GM23338 (cell line): ENCODE results near the gene LCP1. TPM values are rescaled to one million over a fixed set of nuclear protein-coding genes. Genes with fewer than 3 reads are reported as not detected.
A peak's percentile ranks its signal among the peaks of the same experiment; 100 is the strongest.

Experiments
- ATAC-seq: fragments of 200-7000 bp; cut with Tn5 transposase; 3 replicates; pipeline ENCODE4 v1.9.1; 2020
- DNase-seq: peaks from one replicate; pipeline ENCODE4 v3.0.0-alpha.2; 2015; ENCODE audit warnings: low spot score
- H2AFZ ChIP-seq: fragments of 200-600 bp; sonication (generic); 2 replicates; pipeline ENCODE4 v1.8.0; 2016; ENCODE audit warnings: antibody characterized with exemption, mild to moderate bottlenecking, moderate library complexity
- H3F3A ChIP-seq: fragments of 200-600 bp; sonication (generic); replicated peaks from 2 replicates; pipeline ENCODE4 v1.8.0; 2017; ENCODE audit warnings: antibody characterized with exemption, mixed run types, low read depth
- H3K27ac ChIP-seq: fragments of 200-600 bp; sonication (generic); 2 replicates; pipeline ENCODE4 v1.6.1; 2016; ENCODE audit warnings: low read depth
- H3K27me3 ChIP-seq: fragments of 200-600 bp; sonication (generic); 2 replicates; pipeline ENCODE4 v1.8.0; 2016; ENCODE audit warnings: mild to moderate bottlenecking, mixed run types, moderate library complexity; ENCODE audit not compliant: insufficient read depth
- H3K36me3 ChIP-seq: fragments of 200-600 bp; sonication (generic); 2 replicates; pipeline ENCODE4 v1.8.0; 2016; ENCODE audit warnings: mild to moderate bottlenecking; ENCODE audit not compliant: insufficient read depth
- H3K4me1 ChIP-seq: fragments of 200-600 bp; sonication (generic); 2 replicates; pipeline ENCODE4 v1.8.0; 2016; ENCODE audit warnings: mild to moderate bottlenecking, moderate library complexity; ENCODE audit not compliant: insufficient read depth
- H3K4me2 ChIP-seq: fragments of 200-600 bp; sonication (generic); 2 replicates; pipeline ENCODE4 v1.7.1; 2017; ENCODE audit warnings: mixed run types
- H3K4me3 ChIP-seq: fragments of 200-600 bp; sonication (generic); 2 replicates; pipeline ENCODE4 v1.6.1; 2016; ENCODE audit warnings: mixed run types
- H3K79me2 ChIP-seq: fragments of 200-600 bp; sonication (generic); replicated peaks from 2 replicates; pipeline ENCODE4 v1.8.0; 2017; ENCODE audit warnings: mild to moderate bottlenecking; ENCODE audit not compliant: insufficient read depth
- H3K9me2 ChIP-seq: fragments of 200-600 bp; sonication (generic); 2 replicates; pipeline ENCODE4 v1.8.0; 2017; ENCODE audit not compliant: insufficient read depth
- H4K20me1 ChIP-seq: fragments of 200-600 bp; sonication (generic); replicated peaks from 2 replicates; pipeline ENCODE4 v1.8.0; 2017; ENCODE audit warnings: mild to moderate bottlenecking; ENCODE audit not compliant: insufficient read depth
- H3K27ac Mint-ChIP-seq: 2 replicates; pipeline ENCODE4 v1.8.0; 2020; ENCODE audit warnings: inconsistent platforms, mild to moderate bottlenecking, moderate library complexity, mixed read lengths
- H3K27me3 Mint-ChIP-seq: 3 replicates; pipeline ENCODE4 v1.8.0; 2022; ENCODE audit warnings: low read depth, mild to moderate bottlenecking, moderate library complexity, mixed read lengths, inconsistent platforms; ENCODE audit not compliant: insufficient read depth, poor library complexity
- H3K36me3 Mint-ChIP-seq: 3 replicates; pipeline ENCODE4 v1.8.0; 2021; ENCODE audit warnings: low read depth, mild to moderate bottlenecking, inconsistent platforms, moderate library complexity, mixed read lengths
- H3K4me1 Mint-ChIP-seq: 3 replicates; pipeline ENCODE4 v1.8.0; 2020; ENCODE audit warnings: mild to moderate bottlenecking, inconsistent platforms, mixed read lengths
- H3K4me3 Mint-ChIP-seq: 3 replicates; pipeline ENCODE4 v1.8.0; 2021; ENCODE audit warnings: moderate library complexity, mild to moderate bottlenecking, inconsistent platforms, mixed read lengths
- H3K9me3 Mint-ChIP-seq: 3 replicates; pipeline ENCODE4 v1.8.0; 2020; ENCODE audit warnings: moderate library complexity, mild to moderate bottlenecking, inconsistent platforms, mixed read lengths
- CREB1 ChIP-seq: fragments of 250-450 bp; sonication (Bioruptor Pico); IDR thresholded peaks from 2 replicates; pipeline ENCODE4 v1.5.0; 2020; ENCODE audit warnings: low read depth, mild to moderate bottlenecking, moderate library complexity
- CTCF ChIP-seq, 2 experiments: fragments of 200-600 bp in 1 of 2; sonication (generic) in 1 of 2; conservative IDR thresholded peaks; 2 replicates each; pipeline versions ENCODE4 v1.5.1 to v1.6.1; 2016 to 2017; ENCODE audit warnings: antibody characterized with exemption in 2 of 2, low read depth in 2 of 2, mild to moderate bottlenecking in 2 of 2, moderate library complexity in 1 of 2
- EZH2 ChIP-seq: fragments of 200-600 bp; sonication (generic); IDR thresholded peaks from one replicate; pipeline ENCODE4 v1.8.0; 2017; ENCODE audit warnings: antibody characterized with exemption, mild to moderate bottlenecking, low read depth; ENCODE audit not compliant: unreplicated experiment
- EZH2phosphoT487 ChIP-seq: fragments of 200-600 bp; sonication (generic); IDR thresholded peaks from one replicate; pipeline ENCODE4 v1.8.1; 2018; ENCODE audit warnings: antibody characterized with exemption; ENCODE audit not compliant: unreplicated experiment
- JUNB ChIP-seq: IDR thresholded peaks from one replicate; pipeline ENCODE4 v1.6.1; 2016; ENCODE audit warnings: antibody characterized with exemption; ENCODE audit not compliant: unreplicated experiment
- POLR2AphosphoS5 ChIP-seq: IDR thresholded peaks from 2 replicates; pipeline ENCODE4 v1.6.1; 2016; ENCODE audit warnings: antibody characterized with exemption, low read depth
- REST ChIP-seq: IDR thresholded peaks from one replicate; pipeline ENCODE4 v1.6.1; 2018; ENCODE audit warnings: antibody characterized with exemption; ENCODE audit not compliant: unreplicated experiment
- STAT1 ChIP-seq: IDR thresholded peaks from one replicate; pipeline ENCODE4 v1.6.1; 2016; ENCODE audit warnings: antibody characterized with exemption; ENCODE audit not compliant: unreplicated experiment
- ZNF114 ChIP-seq: fragments of 250-450 bp; sonication (Bioruptor Pico); IDR thresholded peaks from 2 replicates; pipeline ENCODE4 v1.5.0; 2020; ENCODE audit warnings: mild to moderate bottlenecking, moderate library complexity
- ZNF331 ChIP-seq: fragments of 250-450 bp; sonication (Bioruptor Pico); IDR thresholded peaks from 2 replicates; pipeline ENCODE4 v1.5.0; 2020; ENCODE audit warnings: low read depth, mild to moderate bottlenecking, moderate library complexity
- ZNF462 ChIP-seq: fragments of 250-450 bp; sonication (Bioruptor Pico); IDR thresholded peaks from 2 replicates; pipeline ENCODE4 v1.5.0; 2020; ENCODE audit warnings: mild to moderate bottlenecking, moderate library complexity
- polyA plus RNA-seq: library from polyadenylated mRNA; unstranded; fragments of >200 nt; fragmentation: Nextera tagmentation; extraction: Ambion mirVana; gene quantifications from 2 replicates; pipeline ENCODE4 v1.2.1, GENCODE V29; 2016
- total RNA-seq: library from RNA; depleted of rRNA; stranded (reverse); fragments of >200 nt; shearing (Covaris generic); gene quantifications from 2 replicates; pipeline ENCODE4 v1.2.3, GENCODE V29; 2014
- TF ChIP-seq, protein P1 (sequence below): IDR thresholded peaks from 2 replicates; pipeline ENCODE4 v1.6.1; 2016; ENCODE audit warnings: antibody characterized with exemption

LCP1 gene
- total and polyA plus RNA-seq, 2 experiments from 2014 or later = 1.9 to 3.4 TPM

- TF ChIP-seq EZH2 (no peak), CTCF (conservative IDR thresholded peaks at IDR 0.05; ENCODE audit: low read depth in 2 of 2) (no peak), REST (no peak), ZNF331 (CRISPR knock-in tag) (no peak), EZH2phosphoT487 (no peak), JUNB (no peak), POLR2AphosphoS5 (no peak), CREB1 (CRISPR knock-in tag) (no peak), ZNF114 (no peak), STAT1 (no peak)
- TF ChIP-seq, protein P1, sequence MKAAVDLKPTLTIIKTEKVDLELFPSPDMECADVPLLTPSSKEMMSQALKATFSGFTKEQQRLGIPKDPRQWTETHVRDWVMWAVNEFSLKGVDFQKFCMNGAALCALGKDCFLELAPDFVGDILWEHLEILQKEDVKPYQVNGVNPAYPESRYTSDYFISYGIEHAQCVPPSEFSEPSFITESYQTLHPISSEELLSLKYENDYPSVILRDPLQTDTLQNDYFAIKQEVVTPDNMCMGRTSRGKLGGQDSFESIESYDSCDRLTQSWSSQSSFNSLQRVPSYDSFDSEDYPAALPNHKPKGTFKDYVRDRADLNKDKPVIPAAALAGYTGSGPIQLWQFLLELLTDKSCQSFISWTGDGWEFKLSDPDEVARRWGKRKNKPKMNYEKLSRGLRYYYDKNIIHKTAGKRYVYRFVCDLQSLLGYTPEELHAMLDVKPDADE = no peak
Observed at GRCh38 chr13:46102255-46102605, 79.7 kb downstream of the LCP1 start (continued).

DNA sequence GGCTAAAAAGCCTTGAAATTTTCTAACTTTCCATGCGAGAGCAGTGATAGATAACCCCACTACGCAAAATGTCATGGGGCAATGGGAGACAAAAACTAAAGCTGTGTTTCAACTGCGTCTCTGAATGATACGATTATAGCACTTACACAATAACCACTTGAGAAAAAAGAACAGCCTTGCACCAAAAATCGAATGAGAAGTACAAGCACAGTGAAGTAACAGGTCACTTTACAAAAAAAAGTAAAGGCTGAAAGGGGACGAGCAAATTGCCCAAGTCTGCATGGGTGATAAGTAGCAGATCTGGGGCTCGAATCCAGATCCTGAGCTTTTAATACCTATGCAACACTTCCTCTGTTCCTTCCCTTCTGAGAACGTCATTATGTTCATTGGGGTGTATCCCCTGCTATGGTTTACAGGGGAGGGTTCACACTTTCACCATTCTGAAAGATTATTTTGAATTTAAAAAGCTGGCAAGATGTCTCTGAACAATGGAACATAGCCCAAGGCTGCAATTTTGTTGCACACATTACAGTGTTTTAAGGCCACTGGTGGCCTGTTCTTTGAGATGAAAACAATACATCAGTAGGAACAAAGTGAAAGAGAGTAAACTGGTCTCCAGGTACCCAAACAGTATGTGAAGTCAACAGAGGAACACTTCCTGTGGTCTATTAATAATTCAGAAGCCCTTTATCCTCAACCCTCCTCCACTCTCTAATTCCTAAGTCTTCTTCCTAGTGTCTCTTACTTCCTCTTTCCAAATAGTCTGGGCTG lies 80.3 kb downstream of the LCP1 start:
- Histone ChIP-seq H3K4me1 (no peaks in the 10 kb centered on the region), H3K27ac (no peak overlapping the region), H3K79me2 (no peaks in the 10 kb centered on the region), H3K4me3 (no peak overlapping the region), H3K4me2 (no peak overlapping the region), H3K27me3 (no peaks in the 10 kb centered on the region), H3K9me2 (0 out of 2 replicates have a peak, but pooled peaks cover 3% of the 10 kb centered on the region), H3K36me3 (no peaks in the 10 kb centered on the region), H3F3A (no peaks in the 10 kb centered on the region), H2AFZ (peak overlapping the region; percentile 87; the same call in 1 of the 2 replicates), H4K20me1 (no peaks in the 10 kb centered on the region)
- Mint-ChIP-seq H3K4me3 (no peak overlapping the region), H3K4me1 (peaks cover 7% of the 10 kb centered on the region; the same call in 2 of the 3 replicates), H3K9me3 (no peaks in the 10 kb centered on the region), H3K27ac (no peak overlapping the region), H3K27me3 (no peaks in the 10 kb centered on the region), H3K36me3 (no peaks in the 10 kb centered on the region)
- ATAC-seq = no peak
- no peak for DNase-seq
- TF ChIP-seq POLR2AphosphoS5 (no peak), ZNF462 (CRISPR knock-in tag) (no peak)
